GM18526 (cell line): ENCODE results near the gene MBD3L4.
"Not testable (repeated sequence)": the region's sequence is repeated elsewhere in the genome, so short reads cannot be mapped to it uniquely, and the experiment has no call there.

Experiments used
- POLR2A ChIP-seq: IDR thresholded peaks from 3 replicates; pipeline ENCODE4 v1.6.1; 2011; ENCODE audit not compliant: insufficient read length; ENCODE audit errors: extremely low read depth

The MBD3L4 gene

GRCh38 chr19:7040079-7040478 lies at the start of gene MBD3L4:
MBD3L4 (minus strand) TSS chr19:7040179; CDS start chr19:7040144, 35 bp downstream.
- TF ChIP-seq POLR2A, result not testable (repeated sequence)

- TF ChIP-seq POLR2A, result no peak
These were observed 49.0 kb upstream of the MBD3L4 start for GRCh38 chr19:7088999-7089398.

- TF ChIP-seq POLR2A, result no peak
These were observed 43.3 kb upstream of the MBD3L4 start for GRCh38 chr19:7083076-7083956.

GRCh38 chr19:7078008-7078407 lies 38.0 kb upstream of the MBD3L4 start:
- no peak for TF ChIP-seq POLR2A

- no peak for TF ChIP-seq POLR2A
These were observed 36.2 kb upstream of the MBD3L4 start for GRCh38 chr19:7076151-7076550.

GRCh38 chr19:7074705-7075282 lies 34.8 kb upstream of the MBD3L4 start:
- no peak for TF ChIP-seq POLR2A

- TF ChIP-seq POLR2A, result no peak
These were observed 32.6 kb upstream of the MBD3L4 start for GRCh38 chr19:7072541-7072940.

- TF ChIP-seq POLR2A, result no peak
These were observed 29.9 kb upstream of the MBD3L4 start for GRCh38 chr19:7069904-7070226.

GRCh38 chr19:7069042-7069903 lies 29.3 kb upstream of the MBD3L4 start, which contains the start of gene ZNF557:
ZNF557 (plus strand) TSS chr19:7069703; CDS start chr19:7075075, 5,372 bp downstream.
- TF ChIP-seq POLR2A, result peak; percentile 86

GRCh38 chr19:7068599-7068998 lies 28.6 kb upstream of the MBD3L4 start:
- no peak for TF ChIP-seq POLR2A

GRCh38 chr19:7067716-7068115 lies 27.7 kb upstream of the MBD3L4 start:
- no peak for TF ChIP-seq POLR2A

- TF ChIP-seq POLR2A, result no peak
These were observed 23.9 kb upstream of the MBD3L4 start for GRCh38 chr19:7063764-7064418.

GRCh38 chr19:7063339-7063738 lies 23.4 kb upstream of the MBD3L4 start:
- no peak for TF ChIP-seq POLR2A

- TF ChIP-seq POLR2A, result not testable (repeated sequence)
These were observed 18.6 kb upstream of the MBD3L4 start, which contains the start of gene MBD3L3 for GRCh38 chr19:7058576-7058975. MBD3L3 (minus strand) TSS chr19:7058676; CDS start chr19:7058605, 71 bp downstream.

- not testable (repeated sequence) for TF ChIP-seq POLR2A
These were observed 9.0 kb upstream of the MBD3L4 start, which contains the start of gene MBD3L2 for GRCh38 chr19:7049021-7049420. MBD3L2 (plus strand) TSS chr19:7049321; CDS start chr19:7049374, 53 bp downstream.
